GM12874 (cell line): ENCODE results near the gene KDM4D.

ENCODE experiments used
- TF ChIP-seq, protein P1 (sequence below): IDR thresholded peaks from 2 replicates; pipeline ENCODE4 v1.5.1; 2011; ENCODE audit warnings: low read depth, mild to moderate bottlenecking, control low read depth, low read length, moderate library complexity; ENCODE audit not compliant: insufficient read depth

The KDM4D gene

DNA sequence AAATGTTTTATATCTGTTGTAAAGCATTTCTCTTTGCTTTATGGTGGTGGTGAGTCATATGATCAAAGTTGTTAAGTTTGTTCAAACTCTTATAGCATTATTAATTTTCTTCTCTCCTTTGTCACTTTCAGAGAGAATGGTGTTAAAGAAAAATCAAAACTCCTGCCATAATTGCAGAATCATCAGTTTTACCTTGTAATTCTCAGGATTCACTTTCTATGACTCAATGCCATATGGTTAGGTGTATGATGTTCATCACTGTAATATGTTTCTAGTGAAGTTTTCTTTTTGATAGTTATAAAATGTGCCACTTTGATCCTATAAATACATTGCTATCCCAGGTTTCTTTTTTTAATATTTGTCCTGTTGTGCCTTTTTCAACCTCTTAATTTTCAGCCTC lies 37.9 kb downstream of the KDM4D start:
- TF ChIP-seq, protein P1, sequence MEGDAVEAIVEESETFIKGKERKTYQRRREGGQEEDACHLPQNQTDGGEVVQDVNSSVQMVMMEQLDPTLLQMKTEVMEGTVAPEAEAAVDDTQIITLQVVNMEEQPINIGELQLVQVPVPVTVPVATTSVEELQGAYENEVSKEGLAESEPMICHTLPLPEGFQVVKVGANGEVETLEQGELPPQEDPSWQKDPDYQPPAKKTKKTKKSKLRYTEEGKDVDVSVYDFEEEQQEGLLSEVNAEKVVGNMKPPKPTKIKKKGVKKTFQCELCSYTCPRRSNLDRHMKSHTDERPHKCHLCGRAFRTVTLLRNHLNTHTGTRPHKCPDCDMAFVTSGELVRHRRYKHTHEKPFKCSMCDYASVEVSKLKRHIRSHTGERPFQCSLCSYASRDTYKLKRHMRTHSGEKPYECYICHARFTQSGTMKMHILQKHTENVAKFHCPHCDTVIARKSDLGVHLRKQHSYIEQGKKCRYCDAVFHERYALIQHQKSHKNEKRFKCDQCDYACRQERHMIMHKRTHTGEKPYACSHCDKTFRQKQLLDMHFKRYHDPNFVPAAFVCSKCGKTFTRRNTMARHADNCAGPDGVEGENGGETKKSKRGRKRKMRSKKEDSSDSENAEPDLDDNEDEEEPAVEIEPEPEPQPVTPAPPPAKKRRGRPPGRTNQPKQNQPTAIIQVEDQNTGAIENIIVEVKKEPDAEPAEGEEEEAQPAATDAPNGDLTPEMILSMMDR: no peak

DNA sequence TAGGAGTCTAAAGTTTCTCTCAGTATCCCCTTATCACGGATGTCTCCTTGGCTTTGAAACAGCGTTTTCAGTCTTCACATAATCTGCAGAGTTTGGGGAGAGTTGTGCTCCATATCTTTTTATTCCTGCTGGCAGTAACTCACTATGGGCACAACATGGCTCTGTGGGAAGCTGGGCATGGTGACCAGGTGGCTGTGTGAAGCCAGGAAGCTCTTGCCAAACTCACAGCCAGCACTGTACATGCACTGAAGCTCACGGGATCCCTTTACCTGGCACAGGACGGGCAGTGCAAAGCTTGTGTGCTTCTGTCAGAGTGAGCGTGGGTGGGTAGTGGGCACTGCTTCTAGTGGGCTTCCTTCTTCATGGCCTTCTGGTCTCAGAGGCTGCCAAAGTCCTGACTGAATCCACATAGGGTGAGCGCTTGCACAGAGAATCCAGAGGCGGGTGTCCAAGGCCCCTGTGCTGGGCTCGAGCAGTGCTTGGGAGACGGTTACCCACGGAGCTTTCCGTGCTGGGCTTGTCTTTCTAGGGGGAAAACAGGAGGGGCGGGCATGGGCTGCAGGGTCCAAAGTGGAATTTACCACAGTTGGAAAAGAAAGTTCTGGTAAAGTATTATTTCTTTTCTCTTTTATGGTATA lies 40.8 kb downstream of the KDM4D start:
- TF ChIP-seq, protein P1: no peak

DNA sequence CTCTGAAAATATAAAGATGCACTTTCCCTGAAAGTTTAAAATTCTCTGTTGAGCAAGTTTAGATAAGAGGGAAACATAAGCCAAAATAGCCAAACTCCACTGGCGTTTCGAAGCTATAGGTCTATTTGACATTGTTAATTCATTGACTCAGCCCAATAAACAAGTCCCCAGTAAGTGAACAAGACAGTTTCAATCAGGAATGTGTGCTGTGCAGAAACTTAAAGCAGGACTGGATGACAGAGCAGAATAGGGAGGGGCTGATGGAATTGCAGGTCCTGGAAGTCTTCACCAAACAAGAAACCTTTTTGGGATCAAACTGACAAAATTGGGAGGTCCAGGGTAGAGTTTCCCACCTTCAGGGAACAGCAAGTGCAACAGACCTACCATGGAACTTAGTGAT lies 42.6 kb downstream of the KDM4D start:
- TF ChIP-seq, protein P1: no peak

DNA sequence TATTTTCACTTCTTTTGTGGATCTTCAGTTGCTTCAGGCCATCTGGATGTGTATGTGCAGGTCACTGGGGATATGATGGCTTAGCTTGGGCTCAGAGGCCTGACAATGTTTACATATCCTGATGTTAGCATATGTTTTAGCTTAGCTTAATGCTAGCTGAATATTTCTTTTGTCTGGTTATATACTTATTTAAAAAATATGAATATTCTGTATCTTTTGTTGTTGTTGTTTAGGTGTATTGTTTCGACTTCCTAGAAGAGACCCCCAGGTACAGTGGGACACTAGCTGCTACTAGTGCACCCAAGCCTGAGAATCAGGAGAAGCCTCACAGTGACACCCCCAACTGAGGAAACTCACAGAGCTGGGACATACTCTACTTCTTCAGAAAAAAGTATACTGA lies 51.4 kb downstream of the KDM4D start, which contains the start of gene KDM4E:
KDM4E (plus strand) TSS at position 301 of the 400 bp plus-strand sequence. CDS start 300 bp downstream, outside the sequence.
- TF ChIP-seq, protein P1: no peak

DNA sequence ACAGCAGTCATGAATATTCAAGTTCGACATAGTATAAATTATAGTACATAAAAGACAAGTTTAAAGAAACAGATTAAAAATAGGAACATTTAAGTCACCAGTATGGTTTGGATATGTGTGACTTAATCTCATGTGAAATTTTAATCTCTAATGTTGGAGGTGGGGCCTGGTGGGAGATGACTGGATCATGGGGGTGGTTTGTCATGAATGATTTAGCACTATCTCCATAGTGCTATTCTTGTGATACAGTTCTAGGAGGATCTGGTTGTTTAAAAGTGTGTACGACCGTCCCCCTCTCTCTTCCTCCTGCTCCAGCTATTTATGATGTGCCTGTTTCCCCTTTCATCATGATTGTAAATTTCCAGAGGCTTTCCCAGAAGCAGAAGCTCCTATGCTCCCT lies 54.8 kb downstream of the KDM4D start:
- TF ChIP-seq, protein P1: no peak

DNA sequence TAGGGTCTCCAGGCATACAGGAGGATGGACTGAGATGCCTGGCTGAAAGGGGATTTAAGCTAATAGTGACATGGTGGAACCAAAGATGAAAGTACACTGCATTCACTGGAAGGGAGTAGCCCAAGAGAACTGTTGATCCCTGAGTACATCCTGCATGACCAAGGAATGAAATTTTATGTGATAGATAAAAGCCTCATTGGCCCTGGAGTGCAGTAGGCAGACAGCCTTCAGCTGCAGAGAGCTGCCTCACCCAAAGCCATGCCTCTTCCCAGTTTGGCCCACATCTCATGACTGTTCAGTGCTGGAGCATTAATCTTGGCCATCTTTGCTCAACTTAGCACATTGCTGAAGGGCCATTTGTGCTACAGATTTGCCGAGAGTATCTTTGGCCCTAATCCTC lies 59.5 kb downstream of the KDM4D start:
- TF ChIP-seq, protein P1: no peak

DNA sequence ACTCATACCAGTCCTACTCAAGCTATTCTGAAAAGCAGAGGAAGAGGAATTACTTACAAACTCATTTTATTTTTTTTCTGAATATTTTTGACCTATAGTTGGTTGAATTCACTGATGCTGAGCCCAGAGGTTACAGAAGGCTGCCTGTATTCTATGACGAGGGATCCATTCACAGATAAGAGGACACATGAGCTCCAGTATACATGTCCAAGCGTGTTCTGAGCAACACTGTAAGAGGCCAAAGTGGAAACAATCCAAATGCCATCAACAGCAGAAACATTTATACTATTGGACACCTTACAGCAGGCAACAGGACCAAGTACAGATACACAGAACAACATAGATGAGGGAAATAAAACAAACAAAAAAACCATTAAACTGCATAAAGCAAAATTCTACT lies 61.8 kb downstream of the KDM4D start:
- TF ChIP-seq, protein P1: no peak

DNA sequence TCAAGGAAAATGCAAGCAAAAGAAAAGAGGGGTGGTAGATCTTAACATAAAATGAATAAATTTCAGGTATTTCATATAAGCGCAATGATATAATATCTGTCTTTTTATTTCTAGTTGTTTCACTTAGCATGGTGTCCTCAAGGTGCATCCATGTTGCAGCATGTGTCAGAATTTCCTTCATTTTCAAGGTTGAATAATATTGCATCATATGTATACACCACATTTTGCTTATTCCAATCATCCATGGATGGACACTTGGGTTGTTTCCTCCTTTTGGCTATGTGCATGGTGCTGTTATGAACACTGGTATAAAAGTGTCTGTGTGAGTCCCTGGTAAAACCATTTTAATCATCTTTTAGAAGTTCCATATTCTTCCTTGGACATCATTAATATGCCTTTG lies 68.7 kb downstream of the KDM4D start:
- TF ChIP-seq, protein P1: no peak
